GM12865 (cell line): Measurements from ENCODE around the gene ANK2.

Experiments
- DNase-seq: peaks from one replicate; pipeline ENCODE4 v3.0.0; 2010; ENCODE audit warnings: low read depth
- H3K4me3 ChIP-seq: 2 replicates; pipeline ENCODE4 v1.5.1; 2011; ENCODE audit warnings: mild to moderate bottlenecking, low read depth, low read length, control low read depth
- CTCF ChIP-seq: IDR thresholded peaks from 2 replicates; pipeline ENCODE4 v1.5.1; 2011; ENCODE audit warnings: low read length, control low read depth, low read depth, inconsistent platforms; ENCODE audit not compliant: insufficient read depth; ENCODE audit errors: missing control alignments

ANK2 gene

DNA sequence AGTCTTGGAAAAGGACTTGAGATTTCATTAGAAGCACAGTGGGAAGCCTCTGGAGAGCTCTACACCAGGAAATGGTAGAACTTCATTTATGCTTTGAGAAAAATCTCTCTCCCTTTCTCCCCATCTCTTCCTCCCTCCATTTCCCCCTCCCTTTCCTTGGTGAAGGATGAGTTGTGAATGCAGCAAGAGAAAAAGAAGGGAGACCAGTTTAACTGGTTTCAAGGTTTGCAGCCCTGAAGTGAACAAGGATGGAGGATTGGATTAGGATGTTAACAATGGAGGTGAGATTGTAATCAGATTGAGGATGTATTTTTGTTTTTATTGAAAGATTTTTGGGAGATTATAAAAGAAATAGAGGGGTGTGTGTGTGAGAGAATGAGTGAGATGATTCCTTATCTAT, 99.5 kb downstream of the ANK2 start:
- no peak overlapping the region for H3K4me3 ChIP-seq
- DNase-seq: no peak
- TF ChIP-seq CTCF: no peak

GRCh38 chr4:113153529-113154101, 104.2 kb downstream of the ANK2 start:
- no peak for DNase-seq
- no peak for TF ChIP-seq CTCF
- H3K4me3 ChIP-seq: no peak overlapping the region

GRCh38 chr4:113154281-113154680, 104.8 kb downstream of the ANK2 start:
- no peak for DNase-seq
- H3K4me3 ChIP-seq: no peak overlapping the region
- no peak for TF ChIP-seq CTCF

- DNase-seq: no peak
- TF ChIP-seq CTCF: no peak
- no peak overlapping the region for H3K4me3 ChIP-seq
Measured at GRCh38 chr4:113157086-113157857, 107.8 kb downstream of the ANK2 start.

DNA sequence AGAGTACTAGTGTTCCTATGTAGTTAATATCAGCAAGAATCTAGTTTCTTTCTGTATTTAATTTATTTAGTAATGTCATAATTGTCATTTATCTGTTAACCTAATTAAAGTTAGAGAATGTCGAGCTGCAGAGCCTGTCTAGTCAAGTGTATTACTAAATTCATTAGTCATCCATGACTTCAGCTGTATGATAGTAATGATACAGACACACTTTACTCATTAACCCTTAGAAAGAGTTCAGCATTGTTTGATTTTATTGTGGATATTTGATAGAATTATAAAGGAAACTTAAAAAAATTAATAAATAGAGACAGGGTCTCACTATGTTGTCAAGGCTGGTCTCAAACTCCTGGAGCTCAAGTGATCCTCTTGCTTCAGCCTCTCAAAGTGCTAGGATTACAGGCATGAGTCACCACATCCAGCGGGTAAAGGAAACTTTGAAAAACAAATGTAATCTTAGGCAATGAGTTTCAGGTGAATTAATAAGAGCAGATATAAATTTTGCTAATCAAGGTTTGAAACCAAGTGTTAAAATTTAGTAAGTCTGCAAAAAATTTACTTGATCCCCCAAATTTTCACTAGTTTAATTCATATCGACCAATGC, 110.6 kb downstream of the ANK2 start:
- H3K4me3 ChIP-seq: no peak overlapping the region
- no peak for TF ChIP-seq CTCF
- no peak for DNase-seq

DNA sequence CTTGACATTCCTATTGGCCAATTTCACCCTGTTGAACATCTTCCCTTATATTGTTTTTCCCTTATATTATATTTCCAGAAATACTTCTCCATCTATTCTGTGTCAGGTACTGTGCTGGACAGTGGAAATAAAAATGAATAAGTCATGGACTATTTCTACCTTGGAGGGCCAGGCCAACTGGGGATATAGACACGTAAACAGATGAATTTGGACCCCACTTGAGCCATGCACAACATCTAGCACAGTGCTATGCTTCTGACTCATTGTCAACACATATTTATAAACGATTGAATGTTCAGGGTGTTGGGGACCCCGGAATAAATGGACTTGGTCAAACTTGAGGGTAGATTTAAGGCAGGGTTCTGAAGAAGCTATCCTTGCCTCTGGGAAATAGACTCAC, 111.1 kb downstream of the ANK2 start:
- no peak for TF ChIP-seq CTCF
- no peak overlapping the region for H3K4me3 ChIP-seq
- DNase-seq: no peak
